NB4 (cell line): ENCODE data around the gene SIDT1.

ENCODE experiments used
- DNase-seq: peaks from one replicate; pipeline ENCODE4 v3.0.0; 2010; ENCODE audit warnings: low read depth
- H3K4me3 ChIP-seq: one replicate; pipeline ENCODE4 v1.5.1; 2011; ENCODE audit warnings: mild to moderate bottlenecking, low read depth, low read length, moderate library complexity
- MYC ChIP-seq: IDR thresholded peaks from 2 replicates; pipeline ENCODE4 v1.6.1; 2011; ENCODE audit warnings: low read depth, low read length
- POLR2A ChIP-seq: IDR thresholded peaks from 2 replicates; pipeline ENCODE4 v1.6.1; 2011; ENCODE audit warnings: mild to moderate bottlenecking; ENCODE audit not compliant: insufficient read length; ENCODE audit errors: extremely low read depth
- TF ChIP-seq, protein P1 (sequence below): IDR thresholded peaks from 2 replicates; pipeline ENCODE4 v1.6.1; 2011; ENCODE audit warnings: low read depth, low read length
- TF ChIP-seq, protein P2 (sequence below): IDR thresholded peaks from one replicate; pipeline ENCODE4 v1.5.1; 2012; ENCODE audit warnings: low read depth, low read length

Gene SIDT1

DNA sequence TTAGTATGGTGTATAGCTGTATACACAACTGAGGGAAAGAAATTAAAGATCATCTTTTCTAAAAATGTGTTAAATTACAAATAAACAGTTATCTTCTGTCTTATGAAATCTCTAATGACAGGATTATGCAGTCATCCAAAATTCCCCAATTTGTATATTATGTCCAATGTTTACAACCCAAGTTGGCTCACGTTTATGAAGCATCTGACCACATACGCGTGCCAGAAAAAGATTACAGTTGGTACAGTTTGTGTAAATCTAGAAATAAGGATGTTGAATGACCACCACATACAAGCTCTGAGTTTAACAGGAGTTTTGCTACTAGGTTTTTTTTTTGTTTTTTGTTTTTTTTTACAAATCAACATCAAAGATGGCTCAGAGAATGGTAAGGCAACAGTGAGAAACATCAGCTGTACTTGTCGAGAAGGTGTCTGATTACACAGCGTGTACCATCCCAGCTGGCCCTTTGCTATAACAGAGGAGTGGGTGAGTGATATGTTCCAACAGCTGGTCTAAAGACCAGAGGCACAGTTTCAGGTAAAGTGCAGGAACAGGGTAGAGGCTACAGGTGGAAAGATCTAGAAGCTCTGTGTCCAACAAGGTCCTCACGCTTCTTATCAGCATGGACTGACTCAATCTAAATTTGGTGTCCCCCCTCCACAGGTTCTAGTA is 117.0 kb downstream of the SIDT1 start:
- TF ChIP-seq POLR2A: no peak
- TF ChIP-seq, protein P1, sequence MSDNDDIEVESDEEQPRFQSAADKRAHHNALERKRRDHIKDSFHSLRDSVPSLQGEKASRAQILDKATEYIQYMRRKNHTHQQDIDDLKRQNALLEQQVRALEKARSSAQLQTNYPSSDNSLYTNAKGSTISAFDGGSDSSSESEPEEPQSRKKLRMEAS: no peak
- TF ChIP-seq, protein P2, sequence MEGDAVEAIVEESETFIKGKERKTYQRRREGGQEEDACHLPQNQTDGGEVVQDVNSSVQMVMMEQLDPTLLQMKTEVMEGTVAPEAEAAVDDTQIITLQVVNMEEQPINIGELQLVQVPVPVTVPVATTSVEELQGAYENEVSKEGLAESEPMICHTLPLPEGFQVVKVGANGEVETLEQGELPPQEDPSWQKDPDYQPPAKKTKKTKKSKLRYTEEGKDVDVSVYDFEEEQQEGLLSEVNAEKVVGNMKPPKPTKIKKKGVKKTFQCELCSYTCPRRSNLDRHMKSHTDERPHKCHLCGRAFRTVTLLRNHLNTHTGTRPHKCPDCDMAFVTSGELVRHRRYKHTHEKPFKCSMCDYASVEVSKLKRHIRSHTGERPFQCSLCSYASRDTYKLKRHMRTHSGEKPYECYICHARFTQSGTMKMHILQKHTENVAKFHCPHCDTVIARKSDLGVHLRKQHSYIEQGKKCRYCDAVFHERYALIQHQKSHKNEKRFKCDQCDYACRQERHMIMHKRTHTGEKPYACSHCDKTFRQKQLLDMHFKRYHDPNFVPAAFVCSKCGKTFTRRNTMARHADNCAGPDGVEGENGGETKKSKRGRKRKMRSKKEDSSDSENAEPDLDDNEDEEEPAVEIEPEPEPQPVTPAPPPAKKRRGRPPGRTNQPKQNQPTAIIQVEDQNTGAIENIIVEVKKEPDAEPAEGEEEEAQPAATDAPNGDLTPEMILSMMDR: no peak
- TF ChIP-seq MYC: no peak
- no peak for DNase-seq
- H3K4me3 ChIP-seq: no peak overlapping the region

DNA sequence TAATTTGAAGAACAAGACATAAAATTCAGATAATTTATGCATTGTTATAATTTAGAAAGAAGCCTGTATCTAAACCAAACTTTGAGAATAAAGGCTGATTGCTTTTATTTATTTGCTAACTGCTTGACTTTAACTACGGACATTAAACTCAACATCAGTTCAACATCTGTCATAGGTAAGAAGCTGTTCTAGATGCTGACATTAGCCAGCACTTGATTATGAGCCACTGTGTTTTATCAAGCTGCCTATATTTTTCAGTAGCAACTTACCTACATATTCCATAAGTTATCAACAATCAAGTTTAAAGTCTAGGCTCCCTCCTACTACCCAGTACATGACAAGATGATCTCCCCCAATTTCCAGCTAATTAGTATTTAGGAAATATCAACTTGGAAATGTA is 122.0 kb downstream of the SIDT1 start:
- TF ChIP-seq MYC (no peak), POLR2A (no peak)
- TF ChIP-seq, protein P2: no peak
- TF ChIP-seq, protein P1: no peak
- no peak for DNase-seq
- H3K4me3 ChIP-seq: no peak overlapping the region

DNA sequence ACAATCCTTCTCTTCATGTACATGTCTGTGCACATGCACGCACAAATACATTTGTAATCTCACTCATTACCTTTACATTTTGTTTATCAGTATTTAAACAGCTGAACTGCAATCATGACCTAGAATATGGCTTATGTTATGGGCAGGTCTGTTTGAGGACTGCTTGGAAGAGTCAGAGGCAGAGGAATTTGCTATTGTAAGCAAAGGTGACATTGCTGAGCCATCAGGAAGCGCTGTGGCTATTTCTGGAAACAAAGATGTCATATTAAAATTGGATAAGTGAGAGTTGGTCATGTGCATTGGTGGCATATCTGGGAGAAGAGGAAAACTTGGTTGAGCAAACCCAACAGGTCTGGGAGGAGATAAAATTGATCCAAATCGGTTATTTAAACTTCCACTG is 122.5 kb downstream of the SIDT1 start:
- no peak overlapping the region for H3K4me3 ChIP-seq
- DNase-seq: no peak
- TF ChIP-seq, protein P2: no peak
- no peak for TF ChIP-seq MYC
- TF ChIP-seq, protein P1: no peak
- no peak for TF ChIP-seq POLR2A

DNA sequence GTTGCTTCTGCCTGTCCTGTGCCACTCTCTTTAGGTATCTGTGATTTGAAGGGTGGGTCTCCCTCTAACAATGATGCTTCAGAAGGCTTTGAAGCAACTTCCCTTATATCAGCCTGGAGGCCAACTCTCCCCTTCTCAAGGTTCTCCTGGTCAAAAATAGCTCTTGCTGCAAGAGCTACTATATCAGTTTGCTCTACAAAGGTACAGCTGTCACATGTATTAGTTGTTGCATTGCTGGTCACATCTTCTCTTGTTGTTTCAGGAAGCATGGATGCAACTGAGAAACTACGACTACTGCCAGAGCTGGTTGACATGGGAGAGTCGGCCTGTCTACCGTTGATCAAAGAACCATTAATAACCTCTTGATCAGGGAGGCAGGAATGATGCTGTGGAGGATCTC is 125.8 kb downstream of the SIDT1 start:
- TF ChIP-seq MYC (no peak), POLR2A (no peak)
- TF ChIP-seq, protein P1: no peak
- TF ChIP-seq, protein P2: no peak
- DNase-seq: no peak

DNA sequence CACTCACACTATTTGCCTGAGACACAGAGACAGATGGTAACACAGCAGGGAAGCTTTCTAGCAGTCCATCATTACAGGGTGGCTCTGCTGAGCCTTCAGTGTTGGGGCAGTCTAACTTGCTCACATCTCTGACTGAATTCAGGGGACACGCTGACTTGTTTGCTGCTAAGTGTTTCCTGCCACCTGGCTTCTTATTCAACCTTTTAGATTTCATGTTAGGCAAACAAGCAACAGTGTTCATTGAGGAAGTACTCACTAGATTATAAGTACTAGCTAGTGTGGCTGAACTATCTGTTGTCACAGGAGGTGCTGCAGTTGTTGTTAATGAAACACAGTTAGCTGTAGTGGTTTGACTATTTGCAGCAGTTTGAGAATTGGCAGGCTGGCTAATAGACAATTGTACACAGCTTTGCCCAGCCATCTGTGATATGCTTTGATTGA is 126.8 kb downstream of the SIDT1 start:
- H3K4me3 ChIP-seq: no peak overlapping the region
- TF ChIP-seq, protein P1: no peak
- no peak for TF ChIP-seq MYC
- no peak for TF ChIP-seq POLR2A
- TF ChIP-seq, protein P2: no peak
- no peak for DNase-seq

More for the DNA sequence above, 125.8 kb downstream of the SIDT1 start:
- H3K4me3 ChIP-seq: no peak overlapping the region
